ENCODE results near the gene ACAP3. TPM values are rescaled to one million over a fixed set of nuclear protein-coding genes. Genes with fewer than 3 reads are reported as not detected.

ACAP3 gene
- total RNA-seq, 1 experiment from 2014 or later = 30.7 TPM

DNA sequence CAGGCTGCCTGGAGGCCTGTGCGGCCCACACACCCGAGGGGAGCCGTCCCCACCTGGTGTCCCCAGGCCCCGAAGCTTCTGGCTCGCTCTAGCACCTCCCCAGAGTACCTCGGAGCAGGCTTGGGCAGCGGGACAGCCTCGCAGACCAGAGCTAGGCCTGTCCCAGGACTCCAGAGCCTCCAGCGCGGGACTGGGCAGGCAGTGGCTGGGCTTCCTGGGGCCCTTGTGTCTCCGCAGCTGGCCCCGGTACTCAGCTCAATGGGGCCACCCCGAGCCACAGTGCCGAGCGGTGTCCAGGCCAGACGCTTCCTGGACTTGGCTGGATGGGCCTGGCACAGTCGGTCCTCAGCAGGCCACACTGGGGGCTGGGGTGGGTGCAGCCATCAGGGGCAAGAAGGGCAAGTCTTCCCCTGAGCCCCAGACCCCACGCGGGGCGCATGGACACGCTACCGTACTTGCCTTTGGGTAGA is 22.6 kb downstream of the ACAP3 start:
- Histone ChIP-seq H3K4me1 (ENCODE audit: control insufficient read depth, insufficient read depth, low read length) (peaks cover 18% of the 10 kb centered on the region), H3K9me3 (ENCODE audit: control insufficient read depth, insufficient read depth, low read depth, low read length) (no peaks in the 10 kb centered on the region), H3K27me3 (ENCODE audit: control insufficient read depth, insufficient read depth, low read length) (no peaks in the 10 kb centered on the region), H3K27ac (ENCODE audit: low read length) (no peak overlapping the region), H3K36me3 (ENCODE audit: control insufficient read depth, insufficient read depth, low read length) (no peaks in the 10 kb centered on the region), H3K4me3 (ENCODE audit: low read depth in 2 of 2, low read length in 2 of 2) (no peak overlapping the region)
- DNase-seq (ENCODE audit: low read depth, low spot score) (no peak), ATAC-seq (peak; percentile 5; the same call in 1 of the 2 replicates)
- in situ Hi-C loops (cut with HindIII; ENCODE audit: low pct_unique_long_range_greater_than_20kb, low sequenced_read_pairs) (no loop called here), intact Hi-C loops (cut with micrococcal nuclease; ENCODE audit: unreplicated experiment) (no loop called here)
- BruUV-seq (replicated peaks) = no TSS peak
- CTCF ChIA-PET = interaction anchor here (0.5 kb wide), 1 partner anchor 107 kb away, joined by 3 read pairs; no protein-coding TSS in a partner anchor
- POLR2A ChIA-PET = no interaction called here
- TF ChIP-seq REST (IDR thresholded peaks at IDR 0.05; ENCODE audit: insufficient read depth in 1 of 2, low read depth in 2 of 2, low read length in 1 of 2) (no peak), TCF7L2 (IDR thresholded peaks at IDR 0.05; ENCODE audit: low read depth, low read length) (no peak)
- TF ChIP-seq, protein P1, sequence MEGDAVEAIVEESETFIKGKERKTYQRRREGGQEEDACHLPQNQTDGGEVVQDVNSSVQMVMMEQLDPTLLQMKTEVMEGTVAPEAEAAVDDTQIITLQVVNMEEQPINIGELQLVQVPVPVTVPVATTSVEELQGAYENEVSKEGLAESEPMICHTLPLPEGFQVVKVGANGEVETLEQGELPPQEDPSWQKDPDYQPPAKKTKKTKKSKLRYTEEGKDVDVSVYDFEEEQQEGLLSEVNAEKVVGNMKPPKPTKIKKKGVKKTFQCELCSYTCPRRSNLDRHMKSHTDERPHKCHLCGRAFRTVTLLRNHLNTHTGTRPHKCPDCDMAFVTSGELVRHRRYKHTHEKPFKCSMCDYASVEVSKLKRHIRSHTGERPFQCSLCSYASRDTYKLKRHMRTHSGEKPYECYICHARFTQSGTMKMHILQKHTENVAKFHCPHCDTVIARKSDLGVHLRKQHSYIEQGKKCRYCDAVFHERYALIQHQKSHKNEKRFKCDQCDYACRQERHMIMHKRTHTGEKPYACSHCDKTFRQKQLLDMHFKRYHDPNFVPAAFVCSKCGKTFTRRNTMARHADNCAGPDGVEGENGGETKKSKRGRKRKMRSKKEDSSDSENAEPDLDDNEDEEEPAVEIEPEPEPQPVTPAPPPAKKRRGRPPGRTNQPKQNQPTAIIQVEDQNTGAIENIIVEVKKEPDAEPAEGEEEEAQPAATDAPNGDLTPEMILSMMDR (IDR thresholded peaks at IDR 0.05) = no peak

- peaks cover 18% of the 10 kb centered on the region for H3K4me1 ChIP-seq (ENCODE audit: control insufficient read depth, insufficient read depth, low read length)
- ChIA-PET POLR2A (no interaction called here), CTCF (interaction anchor here (0.5 to 0.6 kb wide), 2 partner anchors 106 to 165 kb away, joined by 3 to 4 read pairs; no protein-coding TSS in a partner anchor)
- intact Hi-C loops (cut with micrococcal nuclease; ENCODE audit: unreplicated experiment) (no loop called here), in situ Hi-C loops (cut with HindIII; ENCODE audit: low pct_unique_long_range_greater_than_20kb, low sequenced_read_pairs) (no loop called here)
- H3K4me3 ChIP-seq (ENCODE audit: low read depth in 2 of 2, low read length in 2 of 2) = no peak overlapping the region
- no peaks in the 10 kb centered on the region for H3K36me3 ChIP-seq (ENCODE audit: control insufficient read depth, insufficient read depth, low read length)
- H3K27ac ChIP-seq (ENCODE audit: low read length) = no peak overlapping the region
- H3K9me3 ChIP-seq (ENCODE audit: control insufficient read depth, insufficient read depth, low read depth, low read length) = no peaks in the 10 kb centered on the region
- no peaks in the 10 kb centered on the region for H3K27me3 ChIP-seq (ENCODE audit: control insufficient read depth, insufficient read depth, low read length)
- DNase-seq (ENCODE audit: low read depth, low spot score) (no peak), ATAC-seq (0 out of 2 replicates have a peak, but pooled peaks have one; percentile 8)
- no TSS peak for BruUV-seq (replicated peaks)
- no peak for TF ChIP-seq POLR2AphosphoS5 (IDR thresholded peaks at IDR 0.05; ENCODE audit: low read depth, low read length)
- no peak for TF ChIP-seq REST (IDR thresholded peaks at IDR 0.05; ENCODE audit: insufficient read depth in 1 of 2, low read depth in 2 of 2, low read length in 1 of 2)
- TF ChIP-seq, protein P1 (IDR thresholded peaks at IDR 0.05) = no peak
- TF ChIP-seq TCF7L2 (IDR thresholded peaks at IDR 0.05; ENCODE audit: low read depth, low read length) = no peak
- TF ChIP-seq SIN3A (IDR thresholded peaks at IDR 0.05; ENCODE audit: borderline replicate concordance, insufficient read depth, low read depth, low read length) = no peak
Measured at GRCh38 chr1:1284221-1285101, 23.3 kb downstream of the ACAP3 start.

Measured in Panc1 (cell line).